Measurements from ENCODE around the gene CD300LG.
"Not testable (repeated sequence)": the region's sequence is repeated elsewhere in the genome, so short reads cannot be mapped to it uniquely, and the experiment has no call there.

CD300LG gene, protein sequence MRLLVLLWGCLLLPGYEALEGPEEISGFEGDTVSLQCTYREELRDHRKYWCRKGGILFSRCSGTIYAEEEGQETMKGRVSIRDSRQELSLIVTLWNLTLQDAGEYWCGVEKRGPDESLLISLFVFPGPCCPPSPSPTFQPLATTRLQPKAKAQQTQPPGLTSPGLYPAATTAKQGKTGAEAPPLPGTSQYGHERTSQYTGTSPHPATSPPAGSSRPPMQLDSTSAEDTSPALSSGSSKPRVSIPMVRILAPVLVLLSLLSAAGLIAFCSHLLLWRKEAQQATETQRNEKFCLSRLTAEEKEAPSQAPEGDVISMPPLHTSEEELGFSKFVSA

DNA sequence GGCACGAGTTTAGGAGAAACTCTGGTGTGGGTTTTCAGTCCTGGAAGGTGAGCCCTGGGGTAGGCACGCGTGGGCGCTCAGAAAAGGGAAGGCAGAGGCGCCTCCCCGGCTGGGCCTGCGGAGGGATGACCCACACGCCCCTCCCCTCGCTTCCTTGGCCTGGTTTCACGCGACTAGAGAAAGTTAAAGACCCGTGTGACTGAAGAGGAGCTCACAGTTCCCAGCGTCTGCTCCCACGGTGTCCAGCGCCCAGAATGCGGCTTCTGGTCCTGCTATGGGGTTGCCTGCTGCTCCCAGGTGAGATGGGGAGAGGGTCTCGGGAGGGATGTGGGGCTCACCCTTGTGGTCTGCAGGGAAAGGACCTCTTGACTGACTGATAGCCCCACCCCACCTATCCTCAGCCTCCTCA lies at the start of gene CD300LG:
Gene CD300LG (plus strand): TSS at position 214 of the 409 bp plus-strand sequence. CDS start 41 bp downstream, at position 255.
- DNase-seq (ENCODE audit: low read depth in 2 of 2) = no peak

DNA sequence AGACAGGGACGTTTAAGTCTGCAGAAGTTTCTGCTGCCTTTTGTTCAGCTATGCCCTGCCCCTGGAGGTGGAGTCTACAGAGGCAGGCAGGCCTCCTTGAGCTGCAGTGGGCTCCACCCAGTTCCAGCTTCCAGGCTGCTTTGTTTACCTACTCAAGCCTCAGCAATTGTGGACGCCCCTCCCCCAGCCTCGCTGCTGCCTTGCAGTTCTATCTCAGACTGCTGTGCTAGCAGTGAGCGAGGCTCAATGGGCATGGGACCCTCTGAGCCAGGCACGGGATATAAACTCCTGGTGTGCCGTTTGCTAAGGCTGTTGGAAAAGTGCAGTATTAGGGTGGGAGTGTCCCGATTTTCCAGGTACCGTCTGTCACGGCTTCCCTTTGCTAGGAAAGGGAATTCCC lies 49.0 kb upstream of the CD300LG start:
- not testable (repeated sequence) for DNase-seq (ENCODE audit: low read depth in 2 of 2)

DNA sequence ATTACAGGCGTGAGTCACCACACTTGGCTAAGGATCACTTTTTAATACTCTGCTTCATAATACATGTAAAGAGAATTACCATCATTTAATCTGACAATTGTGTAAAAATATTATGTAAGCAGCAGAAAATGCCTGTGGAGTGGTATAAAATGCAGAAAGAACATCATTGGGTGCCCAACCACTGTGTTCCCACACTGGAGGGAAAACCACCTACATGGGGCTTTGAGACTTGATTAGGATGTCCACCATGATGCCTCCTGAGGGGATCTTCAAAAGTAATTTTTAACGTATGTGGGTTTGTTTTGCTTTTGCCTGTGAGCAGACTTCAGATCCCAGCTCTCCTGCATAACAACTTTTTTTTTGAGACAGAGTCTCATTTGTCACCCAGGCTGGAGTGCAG lies 47.9 kb upstream of the CD300LG start:
- DNase-seq (ENCODE audit: low read depth in 2 of 2) = no peak

DNA sequence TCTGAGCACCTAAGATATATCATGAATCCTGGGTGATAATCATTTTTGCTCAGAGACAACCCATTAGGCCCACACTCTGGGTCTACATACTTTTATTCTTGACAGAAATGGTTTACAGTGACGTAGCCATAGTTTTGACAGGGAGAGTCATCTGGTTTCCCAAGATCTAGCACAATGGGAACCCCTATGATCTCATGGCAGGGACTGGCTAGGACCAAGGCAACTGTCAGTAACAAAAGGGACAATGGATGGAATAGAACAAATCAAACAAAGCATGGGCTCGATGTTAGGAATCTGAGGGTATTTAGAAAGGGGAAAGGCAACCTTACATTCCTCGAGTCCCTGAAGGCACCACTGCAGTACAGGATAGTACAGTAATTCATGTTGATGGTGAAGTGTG lies 46.2 kb upstream of the CD300LG start:
- no peak for DNase-seq (ENCODE audit: low read depth in 2 of 2)

DNA sequence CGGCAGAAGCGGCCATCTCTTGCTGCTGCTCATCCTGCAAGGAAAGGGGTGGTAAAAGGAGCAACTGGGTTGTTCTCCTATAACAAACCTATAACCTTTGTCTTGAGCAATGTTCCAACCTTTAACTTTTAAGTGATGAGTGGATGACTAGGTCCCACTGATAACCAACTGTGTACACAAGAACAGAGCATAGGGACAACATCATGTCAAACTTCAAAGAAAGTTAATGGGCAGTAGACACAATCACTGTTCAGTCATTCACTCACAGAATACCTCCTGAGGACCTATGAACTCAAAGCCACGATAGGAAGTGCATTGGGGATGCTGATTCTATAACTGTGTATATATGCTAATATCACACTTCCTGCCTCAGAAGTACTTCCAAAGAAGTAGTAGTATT lies 45.1 kb upstream of the CD300LG start:
- no peak for DNase-seq (ENCODE audit: low read depth in 2 of 2)

DNA sequence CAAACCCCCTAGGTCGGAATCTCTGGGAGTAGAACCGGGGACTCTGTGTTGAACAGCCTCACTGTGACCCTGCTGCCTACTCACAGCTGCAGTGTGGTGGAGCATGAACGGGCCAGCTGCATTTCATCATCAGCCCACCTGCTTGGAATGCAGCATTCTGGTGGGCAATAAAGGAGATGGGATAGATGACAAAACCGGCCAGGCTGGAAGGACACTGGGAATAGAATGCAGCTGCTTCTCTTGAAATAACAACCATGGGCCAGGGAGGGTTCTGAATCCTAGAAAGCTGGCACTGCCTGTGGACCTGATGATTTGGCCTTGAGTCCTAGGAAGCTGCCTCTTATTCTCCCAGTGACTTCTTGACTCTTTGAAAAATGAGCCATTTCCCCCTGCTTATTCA lies 43.2 kb upstream of the CD300LG start:
- no peak for DNase-seq (ENCODE audit: low read depth in 2 of 2)

DNA sequence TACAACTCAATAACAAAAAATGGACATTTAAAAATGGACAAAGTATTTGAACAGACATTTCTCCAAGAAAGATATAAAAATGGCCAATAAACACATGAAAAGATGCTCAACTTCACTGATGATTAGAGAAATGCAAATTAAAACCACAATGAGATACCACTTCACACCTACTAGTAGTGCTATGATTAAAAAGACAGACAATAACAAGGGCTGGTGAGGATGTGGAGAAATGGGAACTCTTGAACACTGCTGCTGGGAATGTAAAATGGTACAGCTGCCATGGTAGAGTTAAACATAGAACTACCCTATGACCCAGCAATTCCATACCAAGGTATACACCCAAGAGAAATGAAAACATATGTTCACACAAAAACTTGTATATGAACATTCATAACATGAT lies 41.9 kb upstream of the CD300LG start:
- no peak for DNase-seq (ENCODE audit: low read depth in 2 of 2)

DNA sequence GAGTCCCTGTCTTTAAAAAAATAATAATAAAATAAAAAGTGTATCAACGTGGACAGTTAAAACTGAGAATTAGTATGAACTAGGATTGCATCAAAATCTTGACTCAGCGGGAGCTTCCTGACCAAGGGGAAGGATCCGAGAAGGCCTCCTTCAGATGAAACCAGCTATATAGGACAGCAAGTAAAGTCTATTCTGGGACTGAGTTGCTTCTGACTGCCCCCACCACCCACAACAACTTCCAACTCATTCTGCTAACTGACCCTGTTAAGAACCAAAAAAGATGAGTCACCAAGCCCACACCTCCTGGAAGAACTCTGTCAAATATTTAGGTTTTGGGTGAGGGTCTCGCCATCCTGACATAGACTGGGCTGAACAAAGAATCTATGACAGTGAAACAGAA lies 38.9 kb upstream of the CD300LG start:
- no peak for DNase-seq (ENCODE audit: low read depth in 2 of 2)

DNA sequence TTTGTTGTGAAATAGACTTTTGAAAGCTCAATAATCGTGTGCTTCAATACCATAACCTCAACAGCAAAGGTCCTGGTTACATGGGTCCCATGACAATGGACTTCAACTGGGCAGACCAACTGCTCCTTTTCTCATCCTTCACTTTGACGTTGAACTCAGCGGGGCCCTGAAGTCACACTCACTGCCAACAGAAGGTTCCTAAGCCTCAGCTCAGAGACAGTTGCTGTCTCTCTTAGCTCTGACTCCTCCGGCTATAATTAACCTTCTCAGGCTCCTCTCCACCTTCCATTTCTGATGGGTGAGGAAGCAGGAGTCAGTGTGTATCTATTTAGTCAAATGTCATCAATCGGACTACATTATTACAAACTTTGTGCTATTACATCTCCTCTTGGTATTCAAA lies 37.9 kb upstream of the CD300LG start:
- no peak for DNase-seq (ENCODE audit: low read depth in 2 of 2)

DNA sequence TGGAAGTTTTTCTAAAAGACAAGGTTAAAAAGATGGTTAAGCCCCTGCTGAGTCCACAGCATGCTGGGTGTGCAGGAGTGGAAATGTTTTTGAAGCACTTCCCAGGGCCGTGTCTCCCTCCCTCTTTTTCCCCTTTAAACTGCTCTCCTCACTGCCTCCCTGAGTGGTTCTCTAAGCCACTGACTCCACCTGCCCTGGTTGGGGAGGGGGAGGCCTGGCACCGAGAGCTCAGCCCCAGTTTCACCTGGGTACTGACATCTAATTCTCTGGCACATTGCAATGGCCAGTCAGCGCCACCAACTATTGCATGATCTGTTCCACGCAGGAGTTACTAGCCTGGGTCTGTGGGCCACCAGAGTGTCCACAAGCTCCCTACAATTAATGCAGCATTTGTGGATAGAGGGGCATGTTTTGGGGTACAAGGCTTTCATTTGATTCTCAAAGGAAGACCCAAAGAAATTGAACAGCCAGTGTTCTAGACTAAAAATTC lies 36.7 kb upstream of the CD300LG start:
- DNase-seq (ENCODE audit: low read depth in 2 of 2) = no peak

DNA sequence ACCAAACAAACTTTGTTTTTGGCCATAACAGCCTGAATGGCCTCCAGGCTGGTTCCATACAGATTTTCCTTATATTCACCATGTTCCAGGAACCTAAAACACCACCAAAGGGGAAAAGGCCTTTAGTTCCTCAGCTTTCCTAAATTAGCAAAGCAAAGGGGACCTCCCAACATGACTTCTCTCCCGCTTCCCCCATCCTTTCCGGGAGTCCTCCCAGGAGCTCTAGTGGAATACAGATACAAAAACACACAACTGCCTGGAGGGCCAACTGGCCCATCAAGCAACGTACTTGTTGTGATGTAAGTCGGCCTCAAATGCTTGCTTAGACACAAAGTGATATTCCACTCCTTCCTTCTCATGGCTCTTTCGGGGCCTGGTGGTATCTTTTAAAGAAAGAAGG lies 36.2 kb upstream of the CD300LG start:
- no peak for DNase-seq (ENCODE audit: low read depth in 2 of 2)

DNA sequence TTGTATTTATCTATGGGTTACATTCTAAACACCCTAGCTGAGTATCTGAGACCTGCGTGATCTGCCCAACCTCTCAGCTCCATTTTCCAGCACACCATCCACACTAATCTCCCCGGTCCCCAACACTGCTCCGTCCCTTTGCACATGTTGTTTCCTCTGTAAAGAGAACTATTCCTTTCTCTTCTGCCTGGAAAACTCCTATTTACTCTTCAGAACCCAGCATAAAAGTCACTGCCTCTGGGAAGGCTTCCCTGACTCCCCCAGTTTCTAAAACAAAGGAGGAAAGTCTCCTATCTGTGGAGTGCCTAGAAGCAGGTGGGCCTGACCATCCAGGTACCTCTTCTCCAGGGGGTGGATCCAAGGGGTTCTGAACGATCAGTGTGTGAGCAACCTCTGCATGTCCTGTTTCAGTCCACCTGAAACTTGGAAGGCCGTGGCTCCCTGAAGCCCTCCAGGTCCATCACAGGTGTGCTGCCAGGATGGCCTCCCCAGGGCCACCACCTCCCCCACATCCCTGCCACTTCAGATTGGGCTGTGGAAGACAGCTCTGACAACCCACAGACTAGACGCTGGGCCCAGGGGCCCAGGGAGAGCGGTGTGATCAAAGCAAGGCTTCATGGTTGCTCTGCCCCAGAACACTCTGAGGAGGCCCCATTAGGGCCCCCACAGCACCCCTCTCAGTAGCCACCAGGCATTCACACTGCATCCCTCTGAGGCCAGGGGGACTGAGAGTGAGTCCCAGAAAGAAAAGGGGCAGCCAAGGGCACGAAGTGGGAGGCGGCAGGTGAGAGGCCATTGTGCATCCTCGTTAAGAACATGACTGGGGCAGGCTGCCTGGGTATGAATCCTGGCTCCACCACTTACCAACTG lies 34.3 kb upstream of the CD300LG start:
- DNase-seq (ENCODE audit: low read depth in 2 of 2) = no peak

DNA sequence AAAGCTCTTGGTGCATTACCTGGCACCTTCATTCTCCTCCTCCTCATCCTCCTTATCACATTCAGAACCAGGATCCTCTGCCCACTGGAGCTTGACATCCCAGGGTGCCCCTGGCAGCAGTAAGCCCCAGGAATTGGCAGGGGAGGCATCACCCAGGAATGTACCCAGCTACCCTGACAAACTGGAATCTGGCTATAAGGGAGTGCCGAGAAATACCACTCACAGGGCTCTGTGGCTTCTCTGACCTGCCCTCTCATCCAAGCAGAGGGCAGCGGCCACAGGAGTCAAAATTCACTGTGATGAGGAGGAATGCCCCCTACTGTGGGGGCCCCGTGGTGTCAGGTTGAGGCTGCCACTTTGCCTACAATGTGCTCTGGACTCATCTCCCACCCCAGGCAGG lies 33.6 kb upstream of the CD300LG start:
- DNase-seq (ENCODE audit: low read depth in 2 of 2) = no peak

DNA sequence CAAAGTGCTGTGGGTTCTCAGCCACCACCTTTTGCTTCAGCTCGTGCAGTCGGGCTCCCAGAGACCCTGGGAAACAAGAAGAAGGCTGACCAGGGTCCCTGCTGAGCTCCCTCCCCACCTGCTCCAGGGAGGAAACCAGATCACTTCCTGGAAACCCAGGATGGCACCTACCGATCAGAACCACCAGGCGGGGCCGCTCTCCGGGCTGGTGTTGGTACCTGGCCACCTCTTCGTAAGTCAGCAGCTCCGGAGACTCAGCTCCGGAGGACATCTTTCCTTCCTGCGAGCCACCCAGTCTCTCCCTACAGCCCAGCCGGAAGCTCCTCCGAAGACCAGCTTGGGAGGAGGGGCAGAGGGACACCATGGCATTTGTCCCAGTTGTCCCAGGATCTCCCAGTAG lies 33.0 kb upstream of the CD300LG start:
- no peak for DNase-seq (ENCODE audit: low read depth in 2 of 2)

DNA sequence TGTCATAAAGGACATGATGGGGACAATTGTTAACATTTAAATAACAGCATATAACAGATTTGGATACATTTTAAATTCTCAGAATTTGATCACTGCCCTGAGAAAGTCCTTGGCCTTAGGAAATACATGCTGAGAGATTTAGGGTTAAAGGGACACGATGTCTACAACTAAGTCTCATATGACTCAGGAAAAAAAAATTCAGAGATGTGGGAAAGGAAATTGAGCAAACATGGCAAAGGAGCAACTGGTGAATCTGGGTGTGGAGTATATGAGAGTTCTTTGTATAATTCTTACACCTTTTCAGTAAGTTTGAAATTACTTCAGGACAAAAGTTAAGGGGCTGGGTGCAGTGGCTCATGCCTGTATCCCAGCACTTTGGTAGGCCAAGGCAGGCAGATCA lies 32.3 kb upstream of the CD300LG start:
- no peak for DNase-seq (ENCODE audit: low read depth in 2 of 2)

DNA sequence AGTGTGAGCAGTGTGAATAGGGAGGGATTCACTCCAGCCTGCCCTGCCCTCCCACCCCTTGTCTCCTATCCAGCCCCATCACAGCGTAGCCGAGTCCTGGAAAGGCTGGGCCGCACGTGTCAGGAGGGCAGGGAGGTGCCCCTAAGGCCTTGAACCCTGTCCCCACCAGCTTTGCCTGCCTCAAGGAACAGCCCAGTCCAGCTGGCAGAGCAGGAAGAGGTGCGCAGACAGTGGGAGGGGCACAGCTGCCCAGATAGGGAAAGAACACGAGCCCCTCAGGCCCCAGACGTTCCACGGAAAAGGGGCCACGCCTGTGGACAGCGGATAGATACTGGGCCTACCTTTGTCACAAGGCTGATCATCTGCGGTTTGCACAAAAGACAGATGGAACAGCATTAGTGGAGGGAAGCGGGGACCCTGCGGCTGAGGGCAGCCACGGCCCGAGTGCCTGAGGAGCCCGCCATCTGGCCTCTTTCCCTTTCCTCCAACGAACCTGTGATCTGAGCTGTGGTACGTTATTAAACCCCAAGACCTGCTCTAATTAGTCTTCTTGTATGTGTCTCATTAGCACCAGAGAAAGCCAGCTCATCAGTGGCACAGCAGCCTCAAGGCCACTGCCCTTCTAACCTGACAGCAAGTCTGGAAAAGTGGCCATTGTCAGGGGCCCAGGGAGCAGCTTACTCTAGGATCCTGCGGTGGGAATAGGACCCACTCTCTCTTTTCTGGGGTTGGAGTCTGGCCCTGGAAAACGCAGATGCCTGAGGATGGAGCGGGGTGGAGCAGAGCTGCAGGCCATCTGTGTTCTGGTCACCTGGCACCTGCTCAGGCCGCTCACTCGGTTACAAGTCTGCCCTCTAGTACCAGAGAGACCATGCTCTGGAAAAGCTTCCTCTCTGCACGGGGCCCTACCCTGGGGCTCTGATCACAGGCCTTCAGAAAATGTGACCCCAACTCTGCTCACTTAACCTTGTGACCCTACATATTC lies 30.3 kb upstream of the CD300LG start:
- DNase-seq (ENCODE audit: low read depth in 2 of 2) = no peak

DNA sequence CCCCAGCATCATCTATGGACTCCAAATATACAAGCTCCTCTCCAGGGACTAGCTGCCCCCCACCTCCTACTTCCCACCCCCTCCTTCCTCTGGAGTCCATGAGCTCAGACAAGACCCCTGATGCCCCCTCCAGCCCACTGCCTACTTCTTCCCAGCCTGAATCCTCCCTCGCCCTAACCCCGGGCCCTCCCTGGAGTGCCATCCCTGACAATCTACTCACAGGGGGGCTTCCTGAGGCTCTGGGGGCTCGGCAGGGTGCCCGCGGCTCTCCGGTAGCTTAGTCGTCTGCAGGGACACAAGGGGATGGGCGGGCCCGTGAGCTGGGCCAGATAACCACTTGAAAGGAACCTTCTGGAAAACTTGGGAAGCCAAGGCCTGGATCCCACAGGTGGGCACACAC lies 29.1 kb upstream of the CD300LG start:
- DNase-seq (ENCODE audit: low read depth in 2 of 2) = no peak

DNA sequence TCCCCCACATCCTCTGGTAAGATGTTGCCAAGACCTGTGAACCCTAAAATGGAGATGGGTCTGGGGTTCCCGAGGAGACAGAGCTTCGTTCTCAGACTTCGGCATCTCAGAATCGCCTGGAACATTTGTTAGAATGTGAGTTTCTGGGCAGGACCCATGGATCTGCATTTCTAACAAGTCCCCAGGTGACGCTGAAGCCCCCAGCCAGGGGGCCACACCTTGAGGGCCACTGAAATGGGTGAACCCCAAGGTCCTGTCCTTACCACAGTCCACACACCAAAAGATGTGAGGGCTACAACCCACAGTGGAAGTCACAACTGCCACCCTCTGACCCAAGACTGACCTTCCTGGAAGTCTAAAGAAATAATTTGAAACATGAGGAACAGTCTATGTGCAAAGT lies 28.0 kb upstream of the CD300LG start:
- DNase-seq (ENCODE audit: low read depth in 2 of 2) = no peak

DNA sequence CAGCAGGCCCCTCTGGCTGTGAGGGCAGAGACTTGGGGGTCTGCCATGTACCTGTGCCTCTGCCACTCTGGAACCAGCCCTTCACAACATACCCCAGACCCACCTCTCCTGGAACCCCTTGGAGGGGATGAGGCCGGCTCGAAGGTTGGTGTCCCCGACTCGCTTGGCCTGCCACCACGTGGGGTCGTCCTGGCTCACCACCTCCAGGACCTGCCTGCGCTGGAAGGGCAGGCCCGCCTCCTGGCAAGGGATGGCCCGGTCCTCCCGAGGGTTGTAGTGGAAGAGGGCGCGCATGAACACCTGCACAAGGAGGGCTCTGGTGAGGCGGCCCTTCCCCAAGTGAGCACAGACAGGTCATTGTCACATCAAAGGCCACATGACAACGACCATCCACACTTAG lies 26.2 kb upstream of the CD300LG start:
- DNase-seq (ENCODE audit: low read depth in 2 of 2) = no peak

DNA sequence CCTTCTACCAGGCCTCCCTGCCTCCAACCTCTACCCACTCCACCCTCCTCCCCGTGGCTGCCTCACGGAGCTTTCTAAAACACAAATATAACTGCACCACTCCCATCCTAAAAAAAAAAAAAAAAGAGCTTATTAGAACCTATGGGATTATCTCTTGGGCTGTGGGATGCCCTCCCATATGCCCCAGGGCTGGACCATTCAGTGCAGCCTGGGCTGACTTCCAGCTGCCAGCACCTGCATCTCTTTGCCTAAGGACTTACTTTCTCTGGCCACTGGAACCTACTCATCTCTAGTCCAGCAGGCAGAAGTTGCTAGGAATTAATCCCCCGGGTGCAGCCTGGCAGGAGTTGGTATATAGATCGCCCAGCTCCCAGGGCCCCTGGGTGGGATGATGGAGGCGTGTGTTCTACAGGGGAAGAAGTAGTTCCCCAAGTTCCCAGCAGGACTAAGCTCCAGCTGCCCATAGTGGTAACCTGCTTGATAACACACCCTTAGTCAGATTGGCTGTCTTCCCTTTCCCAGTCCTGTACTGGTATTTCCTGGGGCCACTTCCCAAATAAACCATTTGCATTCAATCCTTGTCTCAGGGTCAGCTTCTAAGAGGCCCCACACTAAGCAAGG lies 24.3 kb upstream of the CD300LG start:
- no peak for DNase-seq (ENCODE audit: low read depth in 2 of 2)

DNA sequence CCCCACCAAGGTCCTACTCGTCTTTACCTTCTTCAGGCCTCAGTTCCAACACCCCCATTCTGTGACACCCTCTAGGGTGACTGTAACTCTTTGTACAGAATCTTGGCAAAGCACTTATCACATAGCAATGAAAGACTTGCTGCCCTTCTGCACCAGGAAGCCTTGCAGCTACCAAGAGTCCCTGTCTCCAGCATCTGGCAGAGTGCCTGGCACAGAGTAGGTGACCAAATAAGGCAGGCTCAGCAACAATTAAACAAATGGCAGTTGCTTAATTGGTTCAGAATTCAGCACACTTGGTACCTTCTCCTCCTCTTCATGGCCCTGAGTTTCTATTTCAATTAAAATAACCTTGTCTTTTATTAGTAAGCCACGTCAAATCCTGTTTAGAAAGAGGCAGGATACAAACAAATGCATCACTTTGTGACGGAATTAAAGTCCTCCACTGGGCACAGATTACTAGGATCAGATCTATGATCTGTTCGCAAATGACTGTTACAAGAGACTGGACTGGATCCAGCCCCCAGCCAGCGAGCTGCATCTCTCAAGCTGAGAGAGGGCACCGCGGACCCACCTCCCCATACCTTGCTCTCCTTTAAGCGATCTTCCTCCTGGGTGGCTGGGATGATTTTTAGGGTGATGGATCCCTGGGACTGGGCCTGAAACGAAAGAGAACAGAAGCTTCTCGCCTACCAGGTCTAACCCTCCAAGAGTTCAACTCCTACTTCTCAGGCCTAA lies 23.5 kb upstream of the CD300LG start:
- no peak for DNase-seq (ENCODE audit: low read depth in 2 of 2)
